NCI-H2107 (cell line): Measurements from ENCODE around the gene BPI.
"Not testable (repeated sequence)": the region's sequence is repeated elsewhere in the genome, so short reads cannot be mapped to it uniquely, and the experiment has no call there.

ENCODE experiments used
- DNase-seq: peaks from one replicate; lab custom pipeline; 2025; lab: John Stamatoyannopoulos, UW

The BPI gene

GRCh38 chr20:38336726-38337125 lies 32.8 kb downstream of the BPI start:
- no peak for DNase-seq

GRCh38 chr20:38337561-38338140 lies 33.7 kb downstream of the BPI start:
- no peak for DNase-seq

- DNase-seq: no peak
Observed at GRCh38 chr20:38338849-38339520, 35.0 kb downstream of the BPI start.

GRCh38 chr20:38339521-38339896 lies 35.6 kb downstream of the BPI start:
- not testable (repeated sequence) for DNase-seq

- no peak for DNase-seq
Observed at GRCh38 chr20:38339997-38340396, 36.0 kb downstream of the BPI start.

- no peak for DNase-seq
Observed at GRCh38 chr20:38340693-38341092, 36.7 kb downstream of the BPI start.

- no peak for DNase-seq
Observed at GRCh38 chr20:38342216-38342615, 38.3 kb downstream of the BPI start.

GRCh38 chr20:38342713-38343310 lies 38.9 kb downstream of the BPI start:
- DNase-seq: no peak

GRCh38 chr20:38343311-38344106 lies 39.6 kb downstream of the BPI start:
- no peak for DNase-seq

- no peak for DNase-seq
Observed at GRCh38 chr20:38344107-38344701, 40.2 kb downstream of the BPI start.

GRCh38 chr20:38345643-38346042 lies 41.7 kb downstream of the BPI start:
- DNase-seq: no peak

GRCh38 chr20:38346247-38346651 lies 42.3 kb downstream of the BPI start, which contains the start of gene LBP:
Gene LBP, plus strand, starts transcription at chr20:38346482. Its CDS starts 35 bp downstream, at chr20:38346517.
- DNase-seq: no peak

GRCh38 chr20:38346741-38347140 lies 42.8 kb downstream of the BPI start:
- DNase-seq: no peak

- no peak for DNase-seq
Observed at GRCh38 chr20:38349856-38350255, 45.9 kb downstream of the BPI start.

GRCh38 chr20:38350879-38351775 lies 47.2 kb downstream of the BPI start:
- no peak for DNase-seq

- DNase-seq: no peak
Observed at GRCh38 chr20:38353316-38353715, 49.4 kb downstream of the BPI start.

GRCh38 chr20:38354227-38354626 lies 50.3 kb downstream of the BPI start:
- no peak for DNase-seq

GRCh38 chr20:38355161-38356012 lies 51.4 kb downstream of the BPI start:
- DNase-seq: no peak

- DNase-seq: no peak
Observed at GRCh38 chr20:38357653-38358207, 53.8 kb downstream of the BPI start.

- DNase-seq: no peak
Observed at GRCh38 chr20:38358556-38358955, 54.6 kb downstream of the BPI start.
